Hematopoietic multipotent progenitor cell treated with erythropoietin and hydrocortisone succinate and interleukin-3 and kit ligand, for 8 days (in vitro differentiated cells): Measurements from ENCODE around the gene AHRR.
"Not testable (repeated sequence)": the region's sequence is repeated elsewhere in the genome, so short reads cannot be mapped to it uniquely, and the experiment has no call there.

ENCODE experiments used
- DNase-seq: peaks from one replicate; pipeline ENCODE4 v3.0.0-alpha.2; 2015

The AHRR gene

DNA sequence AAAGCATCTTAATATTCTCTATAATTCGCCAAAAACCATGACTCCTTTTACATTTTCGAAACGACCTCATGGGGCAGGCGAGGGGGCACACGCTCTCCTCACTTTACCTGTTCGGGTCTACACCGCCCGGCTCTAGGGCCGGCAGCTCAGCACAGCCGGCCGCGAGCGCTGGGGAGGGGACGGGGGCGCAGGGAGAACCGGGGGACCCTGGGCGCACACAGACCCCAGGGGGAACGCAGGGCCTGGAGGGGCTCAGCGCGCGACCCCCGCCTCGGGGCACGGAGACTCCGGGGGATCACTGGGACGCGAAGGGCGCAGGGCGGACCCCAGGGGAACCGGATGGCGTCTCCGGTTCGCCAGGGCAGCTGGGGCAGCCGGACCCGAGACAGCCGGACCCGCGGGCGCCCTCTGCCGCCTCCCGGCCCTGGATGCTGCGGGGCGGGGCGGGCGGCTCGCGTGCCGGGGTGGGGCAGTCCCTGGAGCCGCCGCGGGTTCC is at the start of gene AHRR:
TSS of gene AHRR (plus strand) at position 485 of the 496 bp plus-strand sequence. CDS start 22,189 bp downstream, outside the sequence.
- DNase-seq, result peak; percentile 37

DNA sequence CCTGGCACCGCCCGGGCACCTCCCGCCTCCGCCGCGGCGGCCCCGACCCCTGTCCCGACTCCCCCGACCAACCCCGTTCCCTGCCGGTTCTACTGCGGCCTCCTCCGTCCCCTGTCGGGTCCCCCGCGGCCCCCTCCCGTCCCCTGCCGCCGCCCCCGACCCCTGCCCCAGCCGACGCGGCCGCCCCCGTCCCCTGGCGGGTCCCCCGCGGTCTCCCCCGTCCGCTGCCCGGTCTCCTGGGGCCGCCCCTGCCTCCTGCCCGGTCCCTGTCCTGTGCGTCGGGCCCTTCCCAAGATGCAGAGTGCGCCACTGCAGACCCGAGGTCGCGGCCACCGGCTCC is 49.7 kb upstream of the AHRR start:
- DNase-seq, result not testable (repeated sequence)

DNA sequence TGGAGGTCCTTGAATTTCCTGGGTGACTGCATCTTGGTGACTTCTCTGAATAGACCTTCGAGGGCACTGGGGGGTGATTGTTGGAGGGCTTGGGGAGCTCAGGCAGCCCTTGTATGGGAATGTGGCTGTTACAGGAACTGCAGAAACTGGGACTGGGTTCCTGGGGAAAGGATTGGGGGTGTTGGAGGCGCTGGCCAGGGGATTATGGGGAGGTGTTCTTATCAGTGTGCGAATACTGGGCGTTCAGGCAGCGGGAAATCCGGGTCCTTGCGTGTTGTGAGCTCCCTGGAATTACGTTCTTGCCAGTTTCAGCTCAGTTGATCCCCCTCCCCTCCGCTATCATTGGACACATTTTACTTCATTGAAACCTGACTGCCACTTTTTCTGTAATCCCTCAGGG is 48.4 kb upstream of the AHRR start:
- not testable (repeated sequence) for DNase-seq

DNA sequence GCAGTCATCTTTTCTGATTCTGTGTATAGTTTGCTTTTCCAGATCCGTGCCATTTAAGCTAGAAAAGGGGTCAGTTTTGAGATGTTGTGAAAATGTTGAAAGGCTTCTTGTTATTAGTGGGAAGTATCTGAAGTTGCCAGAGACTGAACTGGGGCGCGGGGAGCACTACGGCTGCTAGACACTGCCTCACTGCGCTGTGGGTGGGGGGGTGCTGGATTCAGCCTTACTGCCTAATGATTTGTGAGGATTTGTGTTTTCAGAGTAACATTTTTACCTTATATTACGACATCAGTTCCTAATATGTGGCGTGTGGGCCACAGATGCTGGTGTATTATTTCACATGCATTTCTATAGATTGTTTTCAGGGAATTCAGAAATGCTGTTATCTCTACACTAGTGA is 48.0 kb upstream of the AHRR start:
- not testable (repeated sequence) for DNase-seq

DNA sequence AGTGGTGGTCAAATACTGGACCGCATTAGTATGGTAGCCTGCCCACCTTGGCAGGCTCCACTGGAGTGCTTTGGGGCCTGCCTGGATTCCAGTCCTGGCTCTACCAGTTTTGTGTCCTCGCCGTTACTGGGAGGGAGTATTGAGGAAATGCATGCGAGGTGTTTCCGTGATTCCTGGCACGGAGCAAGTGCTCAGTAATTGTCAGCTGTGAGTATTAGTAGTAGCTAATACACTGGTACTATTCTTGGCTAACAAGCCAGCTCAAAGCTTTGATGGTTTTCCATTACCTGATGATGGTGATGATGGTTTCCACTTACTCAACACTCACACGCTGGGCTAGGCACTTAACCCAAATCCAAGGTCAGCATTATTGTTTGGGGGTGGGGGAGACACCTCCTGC is 47.2 kb upstream of the AHRR start:
- not testable (repeated sequence) for DNase-seq

DNA sequence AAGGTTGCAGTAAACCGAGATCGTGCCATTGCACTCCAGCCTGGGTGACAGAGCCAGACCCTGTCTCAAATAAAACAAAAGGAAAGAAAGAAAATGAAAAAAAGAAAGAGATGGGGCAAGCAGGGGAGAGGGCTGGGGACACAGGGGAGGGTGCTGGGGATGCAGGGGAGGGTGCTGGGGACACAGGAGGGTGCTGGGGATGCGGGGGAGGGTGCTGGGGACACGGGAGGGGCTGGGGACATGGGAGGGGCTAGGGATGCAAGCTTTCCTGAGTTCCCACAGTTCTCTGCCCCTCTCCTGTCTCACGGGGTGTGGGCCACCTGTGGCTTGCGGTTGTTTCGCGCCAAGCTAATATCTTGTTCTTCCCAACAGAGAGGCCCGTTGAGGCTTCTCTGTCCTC is 42.9 kb upstream of the AHRR start:
- no peak for DNase-seq

DNA sequence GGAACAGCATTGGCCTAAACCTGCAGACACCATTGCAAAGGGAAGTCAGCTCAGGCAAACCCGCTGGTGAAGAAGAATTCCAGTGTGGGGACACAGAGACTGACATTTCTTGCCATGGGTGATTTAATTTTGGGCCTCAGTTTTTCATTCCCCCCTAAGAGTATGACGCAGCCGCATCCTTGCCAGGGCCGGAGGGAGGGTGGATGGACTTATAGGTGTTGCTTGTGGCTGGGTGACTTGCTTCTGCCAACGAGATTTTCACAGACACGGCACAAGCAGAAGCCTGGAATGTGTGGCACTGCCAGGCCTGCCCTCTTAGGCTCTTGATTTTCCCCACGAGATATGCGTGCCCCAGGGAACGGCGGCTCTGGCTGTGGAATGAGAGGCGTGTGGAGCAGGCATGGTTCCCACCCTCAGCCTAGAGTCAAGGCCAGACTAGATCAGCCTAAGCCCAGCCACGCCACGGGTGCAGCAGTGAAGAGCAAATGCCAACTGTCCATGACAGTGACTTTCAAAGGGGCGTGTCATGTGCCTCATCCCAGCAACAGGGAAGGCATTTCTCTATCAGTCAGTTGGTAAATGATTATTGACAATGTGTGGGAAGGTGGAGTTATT is 42.4 kb upstream of the AHRR start:
- not testable (repeated sequence) for DNase-seq

DNA sequence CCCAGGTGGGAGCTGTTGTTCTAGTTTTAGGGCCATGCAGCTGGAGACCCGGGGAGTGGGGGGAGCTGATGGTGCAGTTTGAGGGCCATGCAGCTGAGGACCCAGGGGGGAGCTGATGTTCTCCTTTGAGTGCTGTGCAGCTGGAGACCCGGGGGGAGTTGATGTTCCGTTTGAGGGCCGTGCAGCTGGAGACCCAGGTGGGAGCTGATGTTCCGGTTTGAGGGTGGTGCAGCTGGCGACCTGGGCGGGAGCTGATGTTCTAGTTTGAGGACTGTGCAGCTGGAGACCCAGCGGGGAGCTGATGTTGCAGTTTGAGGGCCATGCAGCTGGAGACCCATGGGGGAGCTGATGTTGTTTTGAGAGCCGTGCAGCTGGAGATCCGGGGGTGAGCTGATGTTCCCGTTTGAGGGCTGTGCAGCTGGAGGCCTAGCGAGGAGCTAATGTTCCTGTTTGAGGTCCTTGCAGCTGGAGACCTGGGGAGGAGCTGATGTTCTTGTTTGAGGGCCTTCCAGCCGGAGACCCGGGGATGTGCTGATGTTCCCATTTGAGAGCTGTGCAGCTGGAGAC is 35.4 kb upstream of the AHRR start:
- no peak for DNase-seq

DNA sequence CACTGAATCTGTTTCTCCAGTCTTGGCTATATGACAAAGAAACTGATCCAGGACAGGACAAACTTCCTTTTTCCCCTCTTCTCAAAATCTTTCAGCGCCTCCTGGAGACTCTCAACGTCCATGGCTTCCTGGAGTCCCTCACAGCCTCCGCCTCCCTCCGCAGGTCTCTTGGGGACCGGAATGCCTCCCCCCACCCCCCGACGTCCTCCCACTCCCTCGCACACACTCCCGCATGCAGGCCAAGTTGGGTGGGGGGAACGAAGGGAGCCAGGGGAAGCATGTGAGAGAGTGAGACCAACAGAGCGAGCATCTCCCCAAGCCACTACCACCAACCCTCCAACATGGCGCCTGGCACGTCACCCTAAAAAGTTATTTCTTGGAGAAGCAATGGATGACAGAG is 31.3 kb upstream of the AHRR start:
- DNase-seq, result not testable (repeated sequence)

DNA sequence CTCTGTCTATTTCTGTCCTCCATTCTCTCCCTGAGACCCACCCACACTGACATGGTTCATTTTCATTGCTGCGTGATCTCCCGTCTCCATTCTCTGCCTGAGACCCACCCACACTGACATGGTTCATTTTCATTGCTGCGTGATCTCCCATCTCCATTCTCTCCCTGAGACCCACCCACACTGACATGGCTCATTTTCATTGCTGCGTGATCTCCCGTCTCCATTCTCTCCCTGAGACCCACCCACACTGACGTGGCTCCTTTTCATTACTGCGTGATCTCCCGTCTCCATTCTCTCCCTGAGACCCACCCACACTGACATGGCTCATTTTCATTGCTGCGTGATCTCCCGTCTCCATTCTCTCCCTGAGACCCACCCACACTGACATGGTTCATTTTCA is 30.2 kb upstream of the AHRR start:
- DNase-seq, result not testable (repeated sequence)

DNA sequence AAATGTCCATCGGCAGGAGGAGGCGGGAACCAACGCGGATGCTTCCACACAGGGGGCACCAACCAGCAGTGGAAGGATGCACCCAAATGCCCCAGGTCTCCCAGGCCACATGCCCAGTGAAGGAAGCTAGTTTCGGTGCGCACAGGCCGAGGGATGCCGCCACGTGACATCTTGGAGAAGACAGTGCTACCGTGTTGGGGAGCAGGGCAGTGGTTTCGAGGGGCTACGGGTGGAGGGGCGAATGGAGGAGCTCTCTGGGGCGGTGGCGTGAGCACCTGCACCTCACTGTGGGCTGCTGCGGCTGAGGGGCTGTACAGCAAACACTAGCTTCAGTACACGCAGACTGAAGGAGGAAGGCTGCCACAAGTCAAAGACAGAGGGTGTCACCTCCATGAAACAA is 26.7 kb upstream of the AHRR start:
- not testable (repeated sequence) for DNase-seq

DNA sequence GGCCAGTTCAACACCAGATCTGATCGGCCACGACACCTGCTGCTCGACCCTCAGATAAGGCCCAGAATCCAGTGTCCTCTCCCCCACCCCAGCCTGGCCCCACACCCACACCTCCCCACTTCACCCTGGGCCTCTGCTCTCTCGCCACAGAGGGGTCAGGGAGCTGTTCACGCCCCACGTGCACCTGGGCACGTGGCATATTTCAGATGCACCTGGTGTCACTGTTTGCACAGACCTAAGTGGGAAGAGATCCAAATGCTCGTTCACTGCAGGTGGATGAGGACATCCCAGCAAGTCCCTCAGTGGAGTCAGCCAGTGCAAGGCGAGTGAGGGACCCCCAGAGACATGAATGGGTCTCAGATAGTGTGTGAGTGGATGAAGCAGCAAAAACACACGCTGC is 25.3 kb upstream of the AHRR start:
- DNase-seq, result not testable (repeated sequence)

DNA sequence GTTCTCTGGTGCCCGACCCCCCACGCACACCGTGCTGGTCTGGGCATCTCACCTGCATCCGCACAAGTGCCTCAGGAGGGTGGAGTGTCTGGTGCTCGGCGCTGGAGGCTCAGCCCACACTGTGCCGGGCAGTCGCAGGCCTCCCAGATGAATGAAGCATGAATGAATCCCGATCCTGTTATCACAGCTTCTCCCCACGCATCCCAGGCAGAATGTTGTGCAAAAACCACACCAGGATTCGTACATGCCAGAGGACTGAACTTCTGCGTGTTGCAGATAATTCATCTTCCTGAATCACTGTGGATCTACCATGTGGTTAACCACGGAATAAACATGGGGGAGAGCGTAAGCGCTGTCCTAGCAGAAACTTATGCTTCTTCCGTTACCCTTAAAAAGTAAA is 24.6 kb upstream of the AHRR start:
- not testable (repeated sequence) for DNase-seq

DNA sequence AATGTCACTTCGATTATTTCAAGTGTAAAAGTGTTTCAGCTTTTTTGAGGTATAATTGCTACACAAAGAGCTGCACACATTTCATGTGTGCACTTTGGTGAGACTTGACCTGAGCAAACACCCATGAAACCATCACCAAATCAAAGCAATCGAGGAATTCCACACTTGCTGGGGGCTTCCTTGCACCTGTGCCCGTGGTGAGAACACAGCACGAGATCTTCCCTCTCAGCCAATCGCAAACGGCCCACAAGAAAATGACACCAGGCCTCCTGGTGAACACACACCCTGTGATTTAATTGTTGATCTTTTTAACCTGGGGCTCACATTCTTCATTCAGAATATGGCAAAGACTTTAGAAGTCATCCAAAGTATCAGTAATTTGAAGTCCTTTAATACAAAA is 24.1 kb upstream of the AHRR start:
- not testable (repeated sequence) for DNase-seq

DNA sequence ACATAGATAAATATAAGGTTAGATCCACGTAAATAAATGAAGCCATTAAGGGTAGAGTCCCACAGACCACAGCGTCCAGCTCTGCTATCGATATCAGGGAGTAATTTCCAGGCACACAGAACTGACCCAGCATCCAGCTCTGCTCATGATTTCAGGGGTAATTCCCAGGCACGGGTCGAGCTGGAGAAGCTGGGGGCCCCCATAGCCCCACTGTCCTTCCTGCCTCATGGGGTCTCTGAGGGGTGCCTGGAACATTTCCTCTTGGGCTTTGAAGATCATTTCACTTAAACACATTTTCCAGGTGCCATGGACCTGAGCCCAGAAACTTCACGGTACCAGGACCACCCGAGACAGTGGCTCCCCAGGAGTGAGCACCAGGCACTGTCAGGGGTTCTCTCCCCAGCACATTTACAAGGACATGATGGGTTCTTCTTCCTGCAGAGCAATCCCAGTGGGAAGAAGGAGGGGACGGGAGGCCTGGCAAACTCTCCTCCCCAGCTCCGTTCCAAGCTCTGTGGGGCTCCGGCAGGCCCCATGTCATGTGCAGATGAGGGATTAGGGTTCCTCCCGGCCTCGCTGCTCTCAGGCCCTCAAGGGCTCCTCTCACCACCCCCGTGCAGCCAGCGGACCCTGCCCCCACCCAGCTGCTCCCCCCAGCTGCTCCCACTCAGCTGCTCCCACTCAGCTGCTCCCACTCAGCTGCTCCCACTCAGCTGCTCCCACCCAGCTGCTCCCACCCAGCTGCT is 23.4 kb upstream of the AHRR start:
- DNase-seq, result not testable (repeated sequence)

DNA sequence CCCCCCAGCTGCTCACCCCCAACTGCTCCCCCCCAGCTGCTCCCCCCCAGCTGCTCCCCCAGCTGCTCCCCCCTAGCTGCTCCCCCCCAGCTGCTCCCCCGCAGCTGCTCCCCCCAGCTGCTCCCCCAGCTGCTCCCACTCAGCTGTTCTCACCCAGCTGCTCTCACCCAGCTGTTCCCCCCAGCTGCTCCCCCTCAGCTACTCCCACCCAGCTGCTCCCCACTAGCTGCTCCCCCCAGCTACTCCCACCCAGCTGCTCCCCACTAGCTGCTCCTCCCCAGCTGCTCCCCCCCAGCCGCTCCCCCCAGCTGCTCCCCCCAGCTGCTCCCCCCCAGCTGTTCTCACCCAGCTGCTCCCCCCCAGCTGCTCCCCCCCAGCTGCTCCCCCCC is 22.8 kb upstream of the AHRR start:
- no peak for DNase-seq

DNA sequence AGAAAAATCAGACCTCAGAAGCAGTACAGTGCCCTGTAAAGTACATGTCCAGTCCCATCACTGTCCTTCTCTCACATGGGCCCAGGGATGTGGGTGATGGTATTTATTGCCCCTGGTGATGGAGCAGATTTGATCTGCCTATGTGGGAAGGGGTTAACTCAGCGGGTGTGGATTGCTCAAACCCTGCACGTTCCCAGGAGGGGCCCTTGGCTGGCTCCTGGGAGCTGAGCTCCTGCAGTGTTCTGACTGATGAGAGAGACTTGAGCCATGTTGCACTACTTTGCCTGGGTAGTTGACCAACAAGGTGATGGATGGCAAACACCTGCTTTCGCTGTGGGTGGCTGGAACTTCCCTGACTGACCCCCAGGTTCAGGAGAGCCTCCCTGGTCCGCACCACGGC is 21.6 kb upstream of the AHRR start:
- DNase-seq, result not testable (repeated sequence)

DNA sequence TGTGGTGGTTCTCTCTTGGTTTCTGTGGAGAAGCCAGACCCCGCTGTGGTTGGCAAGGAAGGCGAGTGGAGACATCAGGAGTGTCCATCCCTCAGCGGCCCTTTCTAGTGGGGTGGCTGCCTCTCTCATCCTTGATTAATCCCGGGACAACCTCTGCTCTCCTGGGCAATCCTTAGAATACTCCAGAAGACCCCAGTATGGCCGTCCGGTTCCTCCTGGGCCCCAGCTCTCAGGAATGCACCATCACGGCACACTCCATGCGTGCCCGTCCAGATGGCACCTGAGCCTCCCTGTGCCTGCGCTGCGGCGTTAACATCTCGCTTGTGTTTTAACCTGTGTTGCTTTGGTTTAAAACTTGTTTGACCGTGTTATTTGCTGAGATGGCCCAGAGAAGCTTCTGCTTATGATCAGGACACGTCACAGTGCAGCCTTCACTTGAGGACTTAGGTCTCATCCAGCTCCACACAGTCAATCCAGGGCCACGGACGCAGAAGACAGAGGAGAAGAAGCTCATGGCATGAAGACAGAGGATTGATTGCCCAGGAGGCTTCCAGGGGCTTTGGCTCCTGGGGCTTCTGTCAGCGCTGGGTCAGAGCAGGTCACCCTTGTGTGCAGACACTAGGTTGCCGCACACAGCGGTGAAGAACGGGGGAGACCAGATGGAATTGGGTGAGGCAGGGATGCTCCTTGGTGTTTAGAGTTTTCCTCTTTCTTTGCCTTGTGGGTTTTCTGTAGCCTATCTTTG is 20.7 kb upstream of the AHRR start:
- DNase-seq, result not testable (repeated sequence)

DNA sequence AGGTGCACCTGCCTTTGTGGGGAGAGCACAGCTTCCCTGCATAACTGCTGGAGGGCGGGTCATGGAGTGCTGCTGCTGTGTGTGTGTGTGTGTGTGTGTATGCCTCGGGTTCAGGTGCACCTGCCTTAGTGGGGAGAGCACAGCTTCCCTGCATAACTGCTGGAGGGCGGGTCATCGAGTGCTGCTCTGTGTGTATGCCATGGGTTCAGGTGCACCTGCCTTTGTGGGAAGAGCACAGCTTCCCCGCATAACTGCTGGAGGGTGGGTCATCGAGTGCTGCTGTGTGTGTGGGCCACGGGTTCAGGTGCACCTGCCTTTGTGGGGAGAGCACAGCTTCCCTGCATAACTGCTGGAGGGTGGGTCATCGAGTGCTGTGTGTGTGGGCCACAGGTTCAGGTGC is 19.1 kb upstream of the AHRR start:
- DNase-seq, result not testable (repeated sequence)

DNA sequence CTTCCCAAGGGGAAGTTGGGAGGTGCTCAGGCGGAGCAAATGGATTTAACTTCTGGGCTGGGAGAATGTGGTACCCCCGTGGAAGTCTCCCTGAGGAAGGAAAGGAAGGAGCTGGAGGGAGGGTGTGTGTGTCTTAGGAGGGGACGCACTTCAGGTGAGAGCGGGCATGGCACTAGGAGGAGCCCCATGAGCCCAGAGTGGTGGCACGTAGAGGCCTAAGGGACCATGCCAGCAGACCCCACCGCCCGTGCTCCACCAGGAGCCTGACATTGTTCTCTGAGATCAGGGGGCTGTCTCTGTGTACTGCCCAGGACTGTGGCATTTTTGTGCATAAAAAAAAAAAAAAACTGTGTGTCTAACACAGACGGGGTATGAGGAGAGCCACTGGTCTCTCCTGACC is 18.5 kb upstream of the AHRR start:
- no peak for DNase-seq

DNA sequence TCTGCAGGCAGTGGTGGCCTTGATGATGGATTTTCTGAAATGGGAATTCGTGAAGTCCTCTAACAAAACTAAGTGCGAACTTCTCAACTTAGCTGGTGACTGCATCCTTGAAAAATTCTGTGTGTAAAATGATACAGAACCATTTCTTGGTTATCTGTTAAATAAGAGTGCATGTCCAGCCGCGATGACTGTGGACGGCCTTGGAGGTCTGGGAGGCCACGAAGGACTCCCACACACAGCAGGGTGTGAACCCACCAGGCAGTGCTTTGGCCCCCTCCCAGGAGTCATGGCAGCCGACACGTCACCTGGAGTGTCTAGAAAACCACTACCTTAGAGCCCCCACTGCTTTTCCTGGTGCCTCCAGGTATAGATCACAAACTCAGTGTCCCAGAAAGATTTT is 17.8 kb upstream of the AHRR start:
- not testable (repeated sequence) for DNase-seq

DNA sequence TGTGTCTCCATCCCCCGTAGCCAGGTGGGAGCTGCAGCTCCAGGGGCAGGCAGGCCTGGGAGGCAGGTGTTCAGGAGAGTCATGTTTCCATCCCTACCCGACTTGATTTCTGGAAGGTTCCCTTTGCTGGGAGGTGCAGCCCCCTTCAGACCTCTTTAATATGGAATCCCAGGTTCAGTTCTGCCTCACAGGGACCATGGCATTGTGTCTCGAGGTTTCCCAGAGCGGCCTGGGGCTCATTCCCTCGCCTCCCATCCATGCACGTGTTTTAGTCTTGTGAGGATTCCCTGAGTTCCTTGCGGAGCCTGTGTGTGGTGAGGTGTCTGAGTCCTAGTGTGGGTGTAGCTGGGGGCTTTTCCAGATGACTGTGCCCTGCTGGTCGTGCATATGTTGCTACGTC is 16.5 kb upstream of the AHRR start:
- DNase-seq, result no peak

DNA sequence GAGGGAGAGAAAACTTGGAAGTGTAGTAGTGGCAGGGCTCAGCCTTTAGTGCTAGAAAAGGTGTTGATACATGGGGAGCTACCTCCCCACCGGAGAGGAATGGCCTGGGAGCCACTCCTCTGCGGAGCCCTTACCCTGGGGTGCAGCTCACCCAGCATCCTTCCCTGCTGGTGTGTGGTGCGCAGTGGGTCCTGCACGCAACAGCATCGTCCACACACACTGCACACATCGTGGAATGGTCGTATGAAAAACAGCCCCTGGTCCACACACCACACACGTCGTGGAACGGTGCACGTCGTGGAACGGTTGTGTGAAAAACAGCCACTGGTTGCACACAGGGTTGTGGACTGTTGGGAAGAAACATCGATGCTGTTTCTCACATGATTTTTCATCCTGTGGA is 16.1 kb upstream of the AHRR start:
- DNase-seq, result no peak
